AG04449 (cell line): ENCODE data around the gene MROH2B.

ENCODE experiments used
- CTCF ChIA-PET: fragments of 350-600 bp; formaldehyde crosslinking; extraction: SDS; loops from one replicate; lab custom pipeline; 2021; ENCODE audit warnings: antibody characterized with exemption; lab: Yijun Ruan, JAX
- POLR2A ChIA-PET: fragments of 400-600, 350-600 bp; formaldehyde crosslinking; extraction: SDS; loops from one replicate; lab custom pipeline; 2020; ENCODE audit warnings: antibody characterized with exemption, inconsistent platforms; lab: Yijun Ruan, JAX
- DNase-seq: peaks from one replicate; pipeline ENCODE4 v3.0.0-alpha.2; 2010; ENCODE audit warnings: low read depth, low spot score
- H3K4me3 ChIP-seq: 2 replicates; pipeline ENCODE4 v1.5.1; 2011; ENCODE audit warnings: low read depth, mild to moderate bottlenecking, control low read depth, low read length
- TF ChIP-seq, protein P1 (sequence below): IDR thresholded peaks from one replicate; pipeline ENCODE4 v1.5.1; 2011; ENCODE audit warnings: mild to moderate bottlenecking, moderate library complexity, low read length, control low read depth, inconsistent platforms; ENCODE audit not compliant: insufficient read depth; ENCODE audit errors: missing control alignments

MROH2B gene

DNA sequence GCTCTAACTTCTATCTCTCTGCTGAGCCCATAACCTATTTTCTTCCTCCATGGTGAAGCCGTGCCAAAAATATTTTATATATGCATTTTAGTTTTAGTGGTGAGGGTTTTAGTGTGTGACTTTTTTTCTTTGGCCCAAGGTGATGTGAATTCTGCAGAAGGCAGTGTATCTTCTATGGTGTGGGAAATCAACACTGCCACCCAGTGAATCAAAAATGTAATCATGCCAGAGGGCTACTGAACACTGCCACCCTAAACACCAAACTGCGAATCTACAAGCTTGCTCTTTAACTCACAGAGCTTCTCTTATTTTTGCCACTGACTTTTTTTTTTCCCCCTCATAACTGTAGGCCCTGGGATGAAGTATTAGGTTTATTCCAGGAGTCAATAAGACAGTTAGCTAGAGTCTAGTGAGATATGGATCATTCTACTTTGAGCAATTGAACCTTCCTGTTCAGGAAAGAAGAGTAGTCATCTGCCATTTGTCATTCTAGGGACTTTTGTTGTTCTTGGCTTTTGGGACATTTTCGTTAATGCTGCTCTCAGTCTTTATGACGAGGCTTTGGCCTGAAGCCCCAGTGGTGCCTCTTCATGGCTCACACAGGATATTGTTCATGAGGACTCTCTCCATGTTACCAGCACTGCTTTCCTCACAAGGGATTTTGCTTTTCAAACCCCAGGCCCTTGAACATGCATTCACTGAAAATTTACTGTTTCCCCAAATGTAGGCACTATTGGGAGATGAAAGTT, 108.8 kb downstream of the MROH2B start:
- ChIA-PET CTCF (no interaction called here), POLR2A (no interaction called here)
- no peak overlapping the region for H3K4me3 ChIP-seq
- no peak for DNase-seq
- TF ChIP-seq, protein P1, sequence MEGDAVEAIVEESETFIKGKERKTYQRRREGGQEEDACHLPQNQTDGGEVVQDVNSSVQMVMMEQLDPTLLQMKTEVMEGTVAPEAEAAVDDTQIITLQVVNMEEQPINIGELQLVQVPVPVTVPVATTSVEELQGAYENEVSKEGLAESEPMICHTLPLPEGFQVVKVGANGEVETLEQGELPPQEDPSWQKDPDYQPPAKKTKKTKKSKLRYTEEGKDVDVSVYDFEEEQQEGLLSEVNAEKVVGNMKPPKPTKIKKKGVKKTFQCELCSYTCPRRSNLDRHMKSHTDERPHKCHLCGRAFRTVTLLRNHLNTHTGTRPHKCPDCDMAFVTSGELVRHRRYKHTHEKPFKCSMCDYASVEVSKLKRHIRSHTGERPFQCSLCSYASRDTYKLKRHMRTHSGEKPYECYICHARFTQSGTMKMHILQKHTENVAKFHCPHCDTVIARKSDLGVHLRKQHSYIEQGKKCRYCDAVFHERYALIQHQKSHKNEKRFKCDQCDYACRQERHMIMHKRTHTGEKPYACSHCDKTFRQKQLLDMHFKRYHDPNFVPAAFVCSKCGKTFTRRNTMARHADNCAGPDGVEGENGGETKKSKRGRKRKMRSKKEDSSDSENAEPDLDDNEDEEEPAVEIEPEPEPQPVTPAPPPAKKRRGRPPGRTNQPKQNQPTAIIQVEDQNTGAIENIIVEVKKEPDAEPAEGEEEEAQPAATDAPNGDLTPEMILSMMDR, result no peak

DNA sequence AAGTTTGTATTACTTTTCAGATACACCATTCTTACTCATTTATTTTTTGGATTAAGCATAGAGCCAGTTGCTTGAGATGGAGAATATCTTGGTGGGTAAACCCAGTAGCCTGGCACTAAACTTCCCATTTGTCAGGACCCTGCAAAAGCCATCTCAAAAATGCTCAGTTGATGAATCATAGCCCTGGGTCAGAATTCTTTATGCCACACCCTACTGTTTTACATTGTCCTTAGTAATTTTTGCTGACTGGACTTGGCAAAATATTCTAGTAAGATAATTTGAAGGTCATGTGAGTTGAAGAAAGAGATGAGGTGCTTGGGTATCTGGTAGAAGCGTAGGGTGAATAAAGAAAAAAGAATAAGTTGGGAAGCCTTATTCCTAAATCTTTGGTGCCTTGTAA, 111.1 kb downstream of the MROH2B start:
- TF ChIP-seq, protein P1, result no peak
- ChIA-PET CTCF (no interaction called here), POLR2A (no interaction called here)
- no peak overlapping the region for H3K4me3 ChIP-seq
- DNase-seq, result no peak

DNA sequence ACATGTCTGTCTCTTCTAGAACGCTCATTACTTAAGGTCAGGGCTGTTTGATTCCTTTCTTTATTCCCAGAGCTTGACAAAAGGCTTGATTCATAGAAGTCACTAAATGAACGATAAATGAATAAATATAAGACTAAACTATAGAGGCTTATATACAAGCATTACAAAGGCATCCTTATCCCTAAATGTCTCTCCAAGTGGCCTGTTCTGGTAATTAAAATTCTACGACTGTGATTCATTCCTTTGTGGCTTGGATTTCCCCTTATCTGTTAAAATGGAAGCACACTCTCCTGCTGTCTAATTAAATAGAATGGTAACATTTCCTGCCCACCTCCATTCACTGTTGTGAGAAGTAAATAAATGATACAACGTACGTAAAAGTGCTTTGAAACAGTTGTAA, 112.3 kb downstream of the MROH2B start:
- no peak overlapping the region for H3K4me3 ChIP-seq
- TF ChIP-seq, protein P1, result no peak
- DNase-seq, result no peak
- ChIA-PET CTCF (no interaction called here), POLR2A (no interaction called here)

DNA sequence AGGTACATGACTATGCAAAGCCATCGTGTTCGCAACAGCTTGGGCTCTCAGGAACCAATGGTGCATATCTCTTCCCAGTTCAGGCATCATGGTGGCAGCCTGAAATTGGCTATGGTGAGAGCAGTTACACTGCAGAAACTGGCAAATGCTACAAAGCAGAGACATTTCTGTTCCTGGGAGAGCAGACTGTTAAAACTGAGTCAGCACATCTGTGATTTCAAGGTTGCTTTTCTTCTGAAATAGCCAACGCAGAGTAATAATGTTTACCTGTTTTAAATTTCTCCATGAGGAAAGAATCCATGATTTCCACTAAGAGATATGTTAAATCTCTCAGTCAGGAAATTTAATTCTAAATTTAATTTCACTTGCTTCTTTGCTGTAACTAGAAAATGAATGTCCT, 114.1 kb downstream of the MROH2B start:
- ChIA-PET POLR2A (no interaction called here), CTCF (no interaction called here)
- TF ChIP-seq, protein P1, result no peak
- DNase-seq, result no peak
- no peak overlapping the region for H3K4me3 ChIP-seq

DNA sequence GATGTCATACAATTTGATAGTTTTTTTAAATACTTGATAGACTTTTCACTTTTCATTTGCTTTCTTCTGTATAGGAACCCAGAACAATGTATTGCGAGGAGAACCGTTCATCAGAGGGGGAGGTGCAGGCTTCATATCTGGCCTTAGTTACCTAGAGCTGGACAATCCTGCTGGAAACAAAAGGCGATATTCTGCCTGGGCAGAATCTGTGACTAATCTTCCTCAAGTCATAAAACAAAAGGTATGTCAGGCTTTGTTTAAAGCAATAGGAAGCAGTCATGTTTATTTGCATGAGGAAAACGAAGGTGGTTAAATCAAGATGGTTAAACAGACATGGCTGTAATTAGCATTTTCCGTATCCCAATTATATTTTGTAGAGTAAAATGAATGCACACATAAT, 115.8 kb downstream of the MROH2B start:
- ChIA-PET CTCF (no interaction called here), POLR2A (no interaction called here)
- H3K4me3 ChIP-seq, result no peak overlapping the region
- no peak for DNase-seq
- TF ChIP-seq, protein P1, result no peak
